ENCODE measurements around the gene SKA1. TPM values are rescaled to one million over a fixed set of nuclear protein-coding genes. Genes with fewer than 3 reads are reported as not detected.

Gene SKA1
- under 1 TPM; 0.24 to 0.51 TPM for total RNA-seq
- long read RNA-seq, donor 1, result 0 reads
- long read RNA-seq, donor 2, result 0 reads

GRCh38 chr18:50374753-50375391 lies at the start of gene SKA1:
SKA1 (plus strand) TSS chr18:50375046; CDS start chr18:50375831, 785 bp downstream.
- intact Hi-C loops (cut with DNase I), result no loop called here
- peak; percentile 98 for DNase-seq (ENCODE audit: low spot score)

GRCh38 chr18:50327983-50328382 lies 46.9 kb upstream of the SKA1 start:
- intact Hi-C loops (cut with DNase I), result no loop called here
- DNase-seq (ENCODE audit: low spot score), result no peak

- intact Hi-C loops (cut with DNase I), result no loop called here
- DNase-seq (ENCODE audit: low spot score), result no peak
Measured at GRCh38 chr18:50330176-50330575, 44.7 kb upstream of the SKA1 start.

- no peak for DNase-seq (ENCODE audit: low spot score)
- intact Hi-C loops (cut with DNase I), result no loop called here
Measured at GRCh38 chr18:50331691-50332090, 43.2 kb upstream of the SKA1 start.

GRCh38 chr18:50334546-50335152 lies 40.2 kb upstream of the SKA1 start:
- no peak for DNase-seq (ENCODE audit: low spot score)
- intact Hi-C loops (cut with DNase I), result no loop called here

GRCh38 chr18:50338122-50338521 lies 36.7 kb upstream of the SKA1 start:
- intact Hi-C loops (cut with DNase I), result no loop called here
- no peak for DNase-seq (ENCODE audit: low spot score)

GRCh38 chr18:50338715-50339114 lies 36.1 kb upstream of the SKA1 start:
- no peak for DNase-seq (ENCODE audit: low spot score)
- intact Hi-C loops (cut with DNase I), result no loop called here

- intact Hi-C loops (cut with DNase I), result no loop called here
- no peak for DNase-seq (ENCODE audit: low spot score)
Measured at GRCh38 chr18:50340078-50340477, 34.8 kb upstream of the SKA1 start.

- no peak for DNase-seq (ENCODE audit: low spot score)
- intact Hi-C loops (cut with DNase I), result no loop called here
Measured at GRCh38 chr18:50341443-50341842, 33.4 kb upstream of the SKA1 start.

- intact Hi-C loops (cut with DNase I), result no loop called here
- no peak for DNase-seq (ENCODE audit: low spot score)
Measured at GRCh38 chr18:50350699-50351098, 24.1 kb upstream of the SKA1 start.

GRCh38 chr18:50356036-50356945 lies 18.6 kb upstream of the SKA1 start:
- DNase-seq (ENCODE audit: low spot score), result no peak
- intact Hi-C loops (cut with DNase I), result no loop called here

GRCh38 chr18:50358844-50359243 lies 16.0 kb upstream of the SKA1 start:
- intact Hi-C loops (cut with DNase I), result no loop called here
- no peak for DNase-seq (ENCODE audit: low spot score)

GRCh38 chr18:50359806-50360205 lies 15.0 kb upstream of the SKA1 start:
- intact Hi-C loops (cut with DNase I), result no loop called here
- DNase-seq (ENCODE audit: low spot score), result no peak

GRCh38 chr18:50360611-50361010 lies 14.2 kb upstream of the SKA1 start:
- no peak for DNase-seq (ENCODE audit: low spot score)
- intact Hi-C loops (cut with DNase I), result no loop called here

- DNase-seq (ENCODE audit: low spot score), result no peak
- intact Hi-C loops (cut with DNase I), result no loop called here
Measured at GRCh38 chr18:50369672-50370071, 5.2 kb upstream of the SKA1 start.

- intact Hi-C loops (cut with DNase I), result no loop called here
- no peak for DNase-seq (ENCODE audit: low spot score)
Measured at GRCh38 chr18:50372743-50373142, 2.1 kb upstream of the SKA1 start.

- intact Hi-C loops (cut with DNase I), result no loop called here
- no peak for DNase-seq (ENCODE audit: low spot score)
Measured at GRCh38 chr18:50373561-50374219, 1.2 kb upstream of the SKA1 start.

- intact Hi-C loops (cut with DNase I), result no loop called here
- DNase-seq (ENCODE audit: low spot score), result no peak
Measured at GRCh38 chr18:50374220-50374752, 560 bp upstream of the SKA1 start.

- intact Hi-C loops (cut with DNase I), result no loop called here
- DNase-seq (ENCODE audit: low spot score), result no peak
Measured at GRCh38 chr18:50377061-50377798, 2.4 kb downstream of the SKA1 start.

All from posterior vena cava (tissue), 2 donors.